Measurements from ENCODE around the gene KLHL24. TPM values are rescaled to one million over a fixed set of nuclear protein-coding genes. Genes with fewer than 3 reads are reported as not detected.

KLHL24 gene
- total and polyA plus RNA-seq, 2 of the 13 experiments (the other 11 are each of a cell fraction or from before 2014, with no cell fraction given) = 6.9 to 15.7 TPM

GRCh38 chr3:183730361-183730760 lies 94.9 kb downstream of the KLHL24 start:
- in situ Hi-C loops (cut with HindIII; ENCODE audit: extremely low pct_ligation_motif_present, low pct_unique_long_range_greater_than_20kb) (no loop called here), intact Hi-C loops (cut with micrococcal nuclease; ENCODE audit: unreplicated experiment) (no loop called here)
- no peak for ATAC-seq
- Histone ChIP-seq H3K4me2 (ENCODE audit: low read depth, low read length) (no peak overlapping the region), H2AFZ (ENCODE audit: low read length) (no peak overlapping the region), H3K36me3 (replicated peaks in 1 of 2; ENCODE audit: control insufficient read depth in 1 of 2, insufficient read depth in 2 of 2, low read length in 2 of 2) (peaks cover 14 to 80% of the 10 kb centered on the region in 2 experiments; a peak in 4 of 5 replicates), H3K79me2 (ENCODE audit: insufficient read depth, low read length) (no peaks in the 10 kb centered on the region), H3K9ac (ENCODE audit: insufficient read depth, low read depth, low read length) (no peak overlapping the region), H3K9me3 (ENCODE audit: low read length) (no peaks in the 10 kb centered on the region), H3K4me3 (replicated peaks in 1 of 3; ENCODE audit: insufficient read depth in 1 of 3, low read depth in 2 of 3, low read length in 3 of 3) (no peak overlapping the region), H3K4me1 (ENCODE audit: insufficient read depth, low read length) (no peaks in the 10 kb centered on the region), H3K27ac (ENCODE audit: extremely low read length, insufficient read depth, low read length) (no peak overlapping the region), H3K27me3 (ENCODE audit: control insufficient read depth in 1 of 2, insufficient read depth in 2 of 2, low read length in 2 of 2) (no peaks in the 10 kb centered on the region), H4K20me1 (ENCODE audit: insufficient read depth, low read length) (no peaks in the 10 kb centered on the region)
- no peak for DNase-seq (ENCODE audit: low spot score)
- POLR2A ChIA-PET = no interaction called here
- 88% methylated on average over 2 of the region's 2 CpGs for whole genome bisulfite sequencing (ENCODE audit: low lambda C conversion rate)
- no peak for FAIRE-seq
- no TSS peak for BruUV-seq (replicated peaks)
- TF ChIP-seq ZNF362 (CRISPR knock-in tag; IDR thresholded peaks at IDR 0.05; ENCODE audit: borderline replicate concordance) (no peak), TCF12 (IDR thresholded peaks at IDR 0.05) (no peak), TCF12 (CRISPR knock-in tag; IDR thresholded peaks at IDR 0.05) (no peak), SOX5 (CRISPR knock-in tag; IDR thresholded peaks at IDR 0.05; ENCODE audit: borderline replicate concordance) (no peak), CEBPB (IDR thresholded peaks at IDR 0.05; ENCODE audit: borderline replicate concordance, low read depth, low read length) (no peak), NBN (conservative IDR thresholded peaks at IDR 0.05) (no peak), ZNF251 (CRISPR knock-in tag; IDR thresholded peaks at IDR 0.05) (no peak)
- CTCF ChIA-PET (ENCODE audit: low intra/inter-chr PET ratio, low total read pairs) = no interaction called here

GRCh38 chr3:183731611-183732010 lies 96.2 kb downstream of the KLHL24 start:
- intact Hi-C loops (cut with micrococcal nuclease; ENCODE audit: unreplicated experiment) = no loop called here
- H3K27ac ChIP-seq (ENCODE audit: extremely low read length, insufficient read depth, low read length) = no peak overlapping the region
- no peak for FAIRE-seq
- H3K27me3 ChIP-seq (ENCODE audit: control insufficient read depth in 1 of 2, insufficient read depth in 2 of 2, low read length in 2 of 2) = no peaks in the 10 kb centered on the region
- H4K20me1 ChIP-seq (ENCODE audit: insufficient read depth, low read length) = no peaks in the 10 kb centered on the region
- no peak overlapping the region for H3K4me3 ChIP-seq (replicated peaks in 1 of 3; ENCODE audit: insufficient read depth in 1 of 3, low read depth in 2 of 3, low read length in 3 of 3)
- TF ChIP-seq ZNF567 (CRISPR knock-in tag; IDR thresholded peaks at IDR 0.05; ENCODE audit: borderline replicate concordance) (no peak), NR2F6 (IDR thresholded peaks at IDR 0.05) (no peak), NR2F6 (CRISPR knock-in tag; IDR thresholded peaks at IDR 0.05) (no peak), SSRP1 (CRISPR knock-in tag; IDR thresholded peaks at IDR 0.05) (no peak), ZNF572 (CRISPR knock-in tag; IDR thresholded peaks at IDR 0.05) (no peak), ZNF329 (CRISPR knock-in tag; IDR thresholded peaks at IDR 0.05; ENCODE audit: low read depth) (no peak), MXI1 (IDR thresholded peaks at IDR 0.05; ENCODE audit: borderline replicate concordance, low read depth, low read length) (no peak), TFAP4 (IDR thresholded peaks at IDR 0.05; ENCODE audit: borderline replicate concordance, low read depth) (no peak), MTA3 (CRISPR knock-in tag; IDR thresholded peaks at IDR 0.05) (no peak)
- ChIA-PET POLR2A (no interaction called here), CTCF (ENCODE audit: low intra/inter-chr PET ratio, low total read pairs) (no interaction called here)
- ATAC-seq = no peak
- H3K9me3 ChIP-seq (ENCODE audit: low read length) = no peaks in the 10 kb centered on the region
- peaks cover 13 to 80% of the 10 kb centered on the region in 2 experiments; a peak in 4 of 5 replicates for H3K36me3 ChIP-seq (replicated peaks in 1 of 2; ENCODE audit: control insufficient read depth in 1 of 2, insufficient read depth in 2 of 2, low read length in 2 of 2)
- no peaks in the 10 kb centered on the region for H3K4me1 ChIP-seq (ENCODE audit: insufficient read depth, low read length)
- in situ Hi-C loops (cut with HindIII; ENCODE audit: extremely low pct_ligation_motif_present, low pct_unique_long_range_greater_than_20kb) = no loop called here
- no peaks in the 10 kb centered on the region for H3K79me2 ChIP-seq (ENCODE audit: insufficient read depth, low read length)
- no peak overlapping the region for H3K9ac ChIP-seq (ENCODE audit: insufficient read depth, low read depth, low read length)
- BruUV-seq (replicated peaks) = no TSS peak
- no peak for DNase-seq (ENCODE audit: low spot score)
- no peak overlapping the region for H2AFZ ChIP-seq (ENCODE audit: low read length)
- H3K4me2 ChIP-seq (ENCODE audit: low read depth, low read length) = no peak overlapping the region
- 97% methylated on average over 5 of the region's 5 CpGs for WGBS (ENCODE audit: low lambda C conversion rate)

All from HepG2 (cell line).